Measurements from ENCODE around the gene HSPE1.
A peak's percentile ranks its signal among the peaks of the same experiment; 100 is the strongest.
"Not testable (repeated sequence)": the region's sequence is repeated elsewhere in the genome, so short reads cannot be mapped to it uniquely, and the experiment has no call there.

Gene HSPE1

GRCh38 chr2:197498937-197499593, 1.1 kb upstream of the HSPE1 start:
- peak; percentile 53 for DNase-seq

GRCh38 chr2:197500503-197501131, 438 bp downstream of the HSPE1 start:
- no peak for DNase-seq

- no peak for DNase-seq
Measured at GRCh38 chr2:197502201-197502600, 2.0 kb downstream of the HSPE1 start.

GRCh38 chr2:197502685-197503084, 2.5 kb downstream of the HSPE1 start:
- DNase-seq, result no peak

- no peak for DNase-seq
Measured at GRCh38 chr2:197504000-197504399, 3.8 kb downstream of the HSPE1 start.

- no peak for DNase-seq
Measured at GRCh38 chr2:197504512-197504911, 4.3 kb downstream of the HSPE1 start.

- DNase-seq, result no peak
Measured at GRCh38 chr2:197506658-197507057, 6.5 kb downstream of the HSPE1 start.

- DNase-seq, result no peak
Measured at GRCh38 chr2:197513915-197514314, 13.7 kb downstream of the HSPE1 start.

- no peak for DNase-seq
Measured at GRCh38 chr2:197514754-197515153, 14.6 kb downstream of the HSPE1 start.

- no peak for DNase-seq
Measured at GRCh38 chr2:197515315-197515738, 15.1 kb downstream of the HSPE1 start.

GRCh38 chr2:197515739-197516392, 15.7 kb downstream of the HSPE1 start, which contains the start of gene MOB4:
TSS of gene MOB4 (plus strand) at chr2:197516066. CDS start at chr2:197516087, 21 bp downstream.
- peak; percentile 92 for DNase-seq

GRCh38 chr2:197516393-197516761, 16.2 kb downstream of the HSPE1 start:
- DNase-seq, result no peak

GRCh38 chr2:197517150-197517549, 17.0 kb downstream of the HSPE1 start:
- DNase-seq, result no peak

GRCh38 chr2:197538412-197538811, 38.2 kb downstream of the HSPE1 start:
- no peak for DNase-seq

- no peak for DNase-seq
Measured at GRCh38 chr2:197539734-197540133, 39.6 kb downstream of the HSPE1 start.

- DNase-seq, result no peak
Measured at GRCh38 chr2:197543206-197543605, 43.0 kb downstream of the HSPE1 start.

- no peak for DNase-seq
Measured at GRCh38 chr2:197547163-197547900, 47.2 kb downstream of the HSPE1 start.

- no peak for DNase-seq
Measured at GRCh38 chr2:197548582-197548981, 48.4 kb downstream of the HSPE1 start.

- DNase-seq, result not testable (repeated sequence)
Measured at GRCh38 chr2:197551260-197551659, 51.1 kb downstream of the HSPE1 start.
